Measurements from ENCODE around the gene SLC9B2.

Gene SLC9B2

GRCh38 chr4:102988429-102989020, 88.0 kb downstream of the SLC9B2 start:
- TF ChIP-seq Cebpa-rat (IDR thresholded peaks at IDR 0.05): no peak
- no peak overlapping the region for H3K4me3 ChIP-seq
- H3K27ac ChIP-seq: no peak overlapping the region
- no peaks in the 10 kb centered on the region for H3K27me3 ChIP-seq
- peaks cover 0 to 8% (median 1%) of the 10 kb centered on the region in 11 experiments; a peak in 6 of 22 replicates for H3K36me3 ChIP-seq
- no peaks in the 10 kb centered on the region for H3K4me1 ChIP-seq
- peaks cover 9 to 13% (median 10%) of the 10 kb centered on the region in 11 experiments for H3K9me3 ChIP-seq (replicated peaks in 1 of 11)
- H3K9ac ChIP-seq: no peak overlapping the region
- H4K20me1 ChIP-seq: no peaks in the 10 kb centered on the region
- H3K4me2 ChIP-seq: no peak overlapping the region

DNA sequence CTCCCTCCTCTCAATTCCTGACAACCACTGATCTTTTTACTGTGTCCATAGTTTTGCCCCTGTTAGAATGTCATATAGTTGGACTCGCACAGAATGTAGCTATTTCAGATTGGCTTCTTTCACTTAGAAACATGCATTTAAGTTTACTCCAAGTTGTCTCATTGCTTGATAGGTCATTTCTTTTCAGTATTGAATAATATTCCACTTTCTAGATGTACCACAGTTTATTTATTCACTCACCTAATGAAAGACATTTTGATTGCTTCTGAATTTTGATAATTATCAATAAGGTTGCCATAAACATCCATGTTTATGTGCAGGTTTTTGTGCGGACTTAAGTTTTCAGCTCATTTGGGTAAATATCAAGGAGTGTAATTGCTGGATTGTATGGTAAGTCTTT, 95.6 kb downstream of the SLC9B2 start:
- H3K36me3 ChIP-seq: no peaks in the 10 kb centered on the region
- H3K9me3 ChIP-seq (replicated peaks in 1 of 11): peaks cover 0 to 12% (median 0%) of the 10 kb centered on the region in 11 experiments; a peak in 9 of 22 replicates
- TF ChIP-seq Cebpa-rat (IDR thresholded peaks at IDR 0.05): no peak
- no peaks in the 10 kb centered on the region for H3K27me3 ChIP-seq
- H3K9ac ChIP-seq: no peak overlapping the region
- H3K4me1 ChIP-seq: no peaks in the 10 kb centered on the region
- H4K20me1 ChIP-seq: no peaks in the 10 kb centered on the region
- no peak overlapping the region for H3K4me2 ChIP-seq
- H3K27ac ChIP-seq: no peak overlapping the region
- H3K4me3 ChIP-seq: no peak overlapping the region
